Gastrocnemius medialis (tissue), 4 donors: ENCODE data around the gene TIMM17A. TPM values are rescaled to one million over a fixed set of nuclear protein-coding genes. Genes with fewer than 3 reads are reported as not detected.

ENCODE experiments used
- ATAC-seq, 2 donors: fragments of 150-250 bp; one replicate each; pipeline ENCODE4 v1.9.1; 2016
- DNase-seq, 2 donors: peaks; one replicate each; pipeline ENCODE4 v3.0.0-alpha.2; 2019
- H3K27ac ChIP-seq, 4 donors: fragments of 200-600 bp; sonication (generic); 1 replicate in 1 of 4; 2 replicates in 3 of 4; pipeline ENCODE4 v1.5.1; 2016 to 2018; ENCODE audit warnings: mild to moderate bottlenecking in 2 of 4, moderate library complexity in 1 of 4
- H3K27me3 ChIP-seq, 3 donors: fragments of 200-600 bp; sonication (generic) in 2 of 3; 1 replicate in 1 of 3; 2 replicates in 2 of 3; pipeline versions ENCODE4 v1.5.1 to v1.6.0; 2016 to 2019; ENCODE audit warnings: mild to moderate bottlenecking in 1 of 3, moderate library complexity in 1 of 3
- H3K36me3 ChIP-seq, 2 donors: fragments of 200-600 bp; sonication (generic) in 1 of 2; one replicate each; pipeline ENCODE4 v1.5.1; 2017 to 2018
- H3K4me1 ChIP-seq, 2 donors: fragments of 200-600 bp; sonication (generic) in 1 of 2; one replicate each; pipeline ENCODE4 v1.5.1; 2016 to 2017; ENCODE audit warnings: mild to moderate bottlenecking in 2 of 2
- H3K4me3 ChIP-seq, 4 donors: fragments of 200-600 bp; sonication (generic) in 3 of 4; 1 replicate in 1 of 4; 2 replicates in 3 of 4; pipeline ENCODE4 v1.5.1; 2016 to 2019; ENCODE audit warnings: mild to moderate bottlenecking in 2 of 4
- H3K9me3 ChIP-seq, 3 donors: fragments of 200-600 bp; sonication (generic) in 2 of 3; 1 replicate in 1 of 3; 2 replicates in 2 of 3; pipeline ENCODE4 v1.5.1; 2016 to 2019
- CTCF ChIP-seq, 5 experiments: fragments of 450-650 bp in 3 of 5; fragments of 200-600 bp in 2 of 5; sonication (generic) in 2 of 5; IDR thresholded peaks in 4 of 5; conservative IDR thresholded peaks in 1 of 5; 1 replicate in 4 of 5; 2 replicates in 1 of 5; pipeline ENCODE4 v1.5.1; 2016 to 2019; ENCODE audit warnings: antibody characterized with exemption in 5 of 5, mild to moderate bottlenecking in 3 of 5, moderate library complexity in 3 of 5
- POLR2A ChIP-seq, 2 donors: fragments of 450-650 bp; IDR thresholded peaks; one replicate each; pipeline ENCODE4 v1.6.1; 2017; ENCODE audit warnings: antibody characterized with exemption in 2 of 2, mild to moderate bottlenecking in 2 of 2, moderate library complexity in 2 of 2
- in situ Hi-C, 4 donors: fragments of 200-750 bp; cut with MboI; loops; one replicate each; pipeline versions ENCODE4 v1.15.0 to v1.8.0; 2017; ENCODE audit warnings: low sequenced_read_pairs in 4 of 4
- intact Hi-C: fragments of 100-400 bp; cut with DNase I; formaldehyde crosslinking; loops from one replicate; pipeline ENCODE4 v1.15.1; 2023; ENCODE audit warnings: low total_unique reads
- total RNA-seq, 4 donors: library from RNA; depleted of rRNA; stranded (reverse); fragments of >200 nt; gene quantifications; one replicate each; pipeline versions ENCODE4 v1.1.0 to v1.2.3, GENCODE V29; 2016

TIMM17A gene
- total RNA-seq, 4 donors from 2014 or later = 33.6 to 67.6 (median 43.3) TPM

- intact Hi-C loops = no loop called here
- H3K9me3 ChIP-seq = no peaks in the 10 kb centered on the region
- peak overlapping the region; percentile 13 to 72 (median 39) for H3K27ac ChIP-seq
- no peaks in the 10 kb centered on the region for H3K27me3 ChIP-seq
- H3K36me3 ChIP-seq = no peaks in the 10 kb centered on the region
- ATAC-seq (no peak), DNase-seq (no peak)
- H3K4me1 ChIP-seq = peaks cover 27 to 39% of the 10 kb centered on the region in 2 donors
- in situ Hi-C loops = no loop called here
- TF ChIP-seq POLR2A (IDR thresholded peaks at IDR 0.05) = no peak
- TF ChIP-seq CTCF (IDR thresholded peaks at IDR 0.05 in 4 of 5, conservative IDR thresholded peaks at IDR 0.05 in 1 of 5) = no peak
- H3K4me3 ChIP-seq = no peak overlapping the region
Observed at GRCh38 chr1:201912832-201913231, 42.5 kb upstream of the TIMM17A start.

- H3K9me3 ChIP-seq = no peaks in the 10 kb centered on the region
- H3K4me3 ChIP-seq = no peak overlapping the region
- intact Hi-C loops (no loop called here), in situ Hi-C loops (no loop called here)
- DNase-seq (no peak), ATAC-seq (no peak)
- no peaks in the 10 kb centered on the region for H3K27me3 ChIP-seq
- H3K4me1 ChIP-seq = peaks cover 39% of the 10 kb centered on the region in 2 donors
- TF ChIP-seq CTCF (IDR thresholded peaks at IDR 0.05 in 4 of 5, conservative IDR thresholded peaks at IDR 0.05 in 1 of 5) (no peak), POLR2A (IDR thresholded peaks at IDR 0.05) (no peak)
- H3K27ac ChIP-seq = peak overlapping the region in 3 of 4 donors; percentile 43 to 72 (median 58)
- H3K36me3 ChIP-seq = no peaks in the 10 kb centered on the region
Observed at GRCh38 chr1:201914456-201915235, 40.7 kb upstream of the TIMM17A start.

- DNase-seq (peak; percentile 61 to 66), ATAC-seq (peak; percentile 60 to 73)
- intact Hi-C loops (loop anchor here (2.0 kb wide), 1 partner anchor 18 kb away; no protein-coding TSS in a partner anchor), in situ Hi-C loops (no loop called here)
- peak overlapping the region; percentile 49 to 78 (median 70) for H3K27ac ChIP-seq
- no peak overlapping the region for H3K4me3 ChIP-seq
- H3K36me3 ChIP-seq = no peaks in the 10 kb centered on the region
- H3K9me3 ChIP-seq = no peaks in the 10 kb centered on the region
- H3K27me3 ChIP-seq = no peaks in the 10 kb centered on the region
- H3K4me1 ChIP-seq = peaks cover 44 to 46% of the 10 kb centered on the region in 2 donors
- no peak for TF ChIP-seq POLR2A (IDR thresholded peaks at IDR 0.05)
- no peak for TF ChIP-seq CTCF (IDR thresholded peaks at IDR 0.05 in 4 of 5, conservative IDR thresholded peaks at IDR 0.05 in 1 of 5)
Observed at GRCh38 chr1:201916649-201917249, 38.6 kb upstream of the TIMM17A start.

- Histone ChIP-seq H3K36me3 (no peaks in the 10 kb centered on the region), H3K27ac (peak overlapping the region; percentile 49 to 78 (median 70)), H3K27me3 (no peaks in the 10 kb centered on the region), H3K9me3 (no peaks in the 10 kb centered on the region), H3K4me3 (no peak overlapping the region), H3K4me1 (peaks cover 44 to 46% of the 10 kb centered on the region in 2 donors)
- intact Hi-C loops = loop anchor here (2.0 kb wide), 1 partner anchor 17 kb away; no protein-coding TSS in a partner anchor
- no peak for TF ChIP-seq POLR2A (IDR thresholded peaks at IDR 0.05)
- TF ChIP-seq CTCF (IDR thresholded peaks at IDR 0.05 in 4 of 5, conservative IDR thresholded peaks at IDR 0.05 in 1 of 5) = no peak
- in situ Hi-C loops = no loop called here
- ATAC-seq (peak; percentile 31 to 56), DNase-seq (peak in 1 of 2 donors; percentile 24)
Observed at GRCh38 chr1:201917362-201918033, 37.8 kb upstream of the TIMM17A start.
